ENCODE results near the gene TOP2A.

Gene TOP2A

GRCh38 chr17:40345161-40345993 lies 72.3 kb downstream of the TOP2A start:
- DNase-seq, result peak; percentile 54 to 58

GRCh38 chr17:40344421-40345160 lies 73.1 kb downstream of the TOP2A start:
- no peak for DNase-seq

GRCh38 chr17:40343219-40344119 lies 74.2 kb downstream of the TOP2A start:
- DNase-seq, result peak in 1 of 2 donors; percentile 74

GRCh38 chr17:40342504-40343218 lies 75.0 kb downstream of the TOP2A start:
- no peak for DNase-seq

- DNase-seq, result peak; percentile 52 to 70
Measured at GRCh38 chr17:40341808-40342503, 75.7 kb downstream of the TOP2A start.

- peak; percentile 94 to 97 for DNase-seq
Measured at GRCh38 chr17:40340880-40341807, 76.6 kb downstream of the TOP2A start.

- no peak for DNase-seq
Measured at GRCh38 chr17:40340327-40340726, 77.4 kb downstream of the TOP2A start.

- no peak for DNase-seq
Measured at GRCh38 chr17:40338941-40339649, 78.6 kb downstream of the TOP2A start.

Measured in CD4-positive, alpha-beta T cell treated with Interleukin-1 beta for 1 hour (primary cell).